ENCODE results near the gene KANSL1L.
A peak's percentile ranks its signal among the peaks of the same experiment; 100 is the strongest.
"Not testable (repeated sequence)": the region's sequence is repeated elsewhere in the genome, so short reads cannot be mapped to it uniquely, and the experiment has no call there.

Gene KANSL1L

GRCh38 chr2:210177769-210178168 is 6.6 kb upstream of the KANSL1L start:
- DNase-seq = no peak

DNA sequence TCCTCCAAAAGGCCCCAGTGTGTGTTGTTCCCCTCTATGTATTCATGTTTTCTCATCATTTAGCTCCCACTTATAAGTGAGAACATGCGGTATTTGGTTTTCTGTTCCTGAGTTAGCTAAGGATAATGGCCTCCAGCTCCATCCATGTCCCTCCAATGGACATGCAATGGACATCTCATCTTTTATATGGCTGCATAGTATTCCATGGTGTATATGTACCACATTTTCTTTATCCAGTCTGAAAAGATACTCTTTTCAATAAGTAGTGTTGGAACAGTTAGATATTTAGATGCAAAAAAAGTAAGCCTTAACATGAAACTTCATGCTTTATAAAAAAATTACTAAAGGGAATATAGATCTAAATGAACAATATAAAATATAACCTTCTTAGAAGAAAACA is 5.9 kb upstream of the KANSL1L start:
- DNase-seq = not testable (repeated sequence)

DNA sequence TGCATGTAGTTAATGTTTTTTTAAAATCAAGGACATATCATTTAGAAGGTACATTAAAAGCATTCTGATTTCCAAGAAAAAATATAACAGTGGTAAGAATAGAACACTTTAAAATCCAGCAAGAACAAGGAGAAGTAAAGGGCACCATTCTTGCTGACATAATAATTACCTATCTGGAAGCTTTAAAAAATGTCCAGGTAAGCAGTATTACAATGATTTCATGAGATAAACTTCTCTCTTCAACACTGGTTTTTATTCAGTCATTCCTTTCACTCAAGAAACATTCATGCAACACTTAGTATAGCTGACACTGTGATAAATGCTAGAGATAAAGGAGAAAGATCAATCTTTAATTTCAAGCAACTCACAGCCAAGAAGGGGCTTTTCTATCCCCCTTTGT is 2.9 kb upstream of the KANSL1L start:
- no peak for DNase-seq

DNA sequence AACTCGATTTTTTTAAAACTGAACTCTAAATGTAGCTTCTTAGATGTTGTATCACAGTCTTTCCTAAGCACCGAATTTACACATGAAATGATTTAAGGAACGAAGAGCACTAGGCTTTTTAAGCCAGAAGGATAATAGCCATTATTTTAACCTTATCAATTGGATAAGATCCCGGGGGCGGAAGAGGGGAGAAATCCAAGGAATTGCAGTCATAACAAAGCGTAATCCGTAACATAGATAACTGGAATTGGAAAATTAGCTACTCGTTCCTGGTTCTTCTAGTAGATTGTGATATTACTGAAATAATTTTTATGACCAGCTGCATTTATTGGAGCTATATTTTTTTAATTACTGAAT is 988 bp upstream of the KANSL1L start:
- no peak for DNase-seq

GRCh38 chr2:210170446-210171303 is 534 bp downstream of the KANSL1L start:
- DNase-seq = peak; percentile 97

- DNase-seq = no peak
Measured at GRCh38 chr2:210170196-210170445, 1.1 kb downstream of the KANSL1L start.

DNA sequence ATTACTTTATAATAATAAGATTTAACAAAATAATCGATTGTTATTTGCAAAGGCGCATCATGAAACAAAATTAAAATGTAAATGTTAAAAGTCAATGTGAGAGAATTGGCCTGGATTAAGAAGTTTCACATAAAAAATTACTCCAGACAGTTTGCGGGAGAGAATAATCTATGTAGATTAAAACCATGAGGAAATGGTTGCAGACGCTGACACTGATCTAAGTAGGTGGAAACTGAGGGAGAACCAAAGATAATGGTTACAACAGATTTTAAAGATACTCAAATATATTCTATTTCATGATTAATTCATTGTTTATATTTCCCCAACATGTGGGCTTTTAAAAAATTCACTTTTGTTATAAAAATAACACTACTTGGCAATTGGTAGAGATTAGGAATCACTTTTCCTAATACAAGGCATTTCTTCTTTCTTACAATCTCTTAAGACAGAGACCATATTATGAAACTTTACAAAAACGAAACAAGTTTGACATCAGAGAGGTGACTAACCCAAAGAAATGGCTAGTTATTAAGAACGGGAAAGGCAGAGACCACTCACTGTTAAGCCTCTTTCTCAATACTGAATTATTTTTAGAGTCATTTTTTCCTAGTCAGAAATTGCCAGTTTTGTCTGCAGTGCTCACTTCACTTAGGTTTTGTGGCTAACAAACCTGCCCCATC is 1.6 kb downstream of the KANSL1L start:
- DNase-seq = no peak

GRCh38 chr2:210167227-210167626 is 4.0 kb downstream of the KANSL1L start:
- DNase-seq = no peak

DNA sequence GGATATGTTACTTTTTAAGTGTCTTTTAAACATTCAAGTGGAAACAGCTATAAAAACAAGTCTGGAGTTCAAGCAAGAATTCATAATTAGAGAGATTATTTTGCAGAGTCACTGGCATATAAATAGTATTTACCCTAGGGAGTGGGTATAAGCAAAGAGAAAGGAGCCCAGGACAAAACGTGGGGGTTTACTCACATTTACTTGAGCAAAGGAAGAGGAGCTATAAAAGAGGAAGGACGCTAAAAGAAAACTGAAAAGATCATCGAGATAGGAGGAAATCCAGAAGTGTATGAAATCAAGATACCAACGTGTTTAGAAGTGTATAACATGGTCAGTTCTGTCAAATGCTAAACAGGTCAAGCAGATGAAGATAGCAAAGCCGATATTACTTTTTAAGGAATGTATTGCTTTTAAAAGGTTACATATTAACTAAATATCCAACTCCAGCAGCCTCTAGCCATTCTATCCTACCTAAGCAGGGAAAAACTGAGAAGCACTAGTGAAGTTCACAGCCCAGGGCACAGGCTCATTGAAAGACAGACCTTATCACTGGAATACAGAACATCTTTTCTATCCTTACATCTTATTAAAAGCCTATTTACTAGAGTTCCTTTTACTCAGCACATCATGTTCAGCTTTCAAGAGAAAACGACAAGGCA is 8.6 kb downstream of the KANSL1L start:
- no peak for DNase-seq

GRCh38 chr2:210159059-210159458 is 12.2 kb downstream of the KANSL1L start:
- no peak for DNase-seq

GRCh38 chr2:210158236-210158635 is 13.0 kb downstream of the KANSL1L start:
- DNase-seq = no peak

DNA sequence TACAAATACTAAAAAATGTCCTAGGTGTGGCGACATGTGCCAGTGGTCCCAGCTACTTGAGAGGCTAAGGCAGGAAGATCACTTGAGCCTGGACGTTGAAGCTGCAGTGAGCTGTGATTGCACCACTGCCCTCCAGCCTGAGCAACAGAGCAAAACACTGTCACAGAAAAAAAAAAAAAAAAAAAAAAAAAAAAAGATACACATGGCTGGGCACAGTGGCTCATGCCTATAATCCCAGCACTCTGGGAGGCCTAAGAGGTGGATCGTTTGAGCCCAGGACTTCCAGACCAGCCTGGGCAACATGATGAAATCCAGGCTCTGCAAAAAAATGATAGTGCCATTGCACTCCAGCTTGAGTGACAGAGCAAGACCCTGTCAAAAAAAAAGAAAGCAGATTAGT is 13.7 kb downstream of the KANSL1L start:
- no peak for DNase-seq

GRCh38 chr2:210147614-210148013 is 23.6 kb downstream of the KANSL1L start:
- DNase-seq = no peak

DNA sequence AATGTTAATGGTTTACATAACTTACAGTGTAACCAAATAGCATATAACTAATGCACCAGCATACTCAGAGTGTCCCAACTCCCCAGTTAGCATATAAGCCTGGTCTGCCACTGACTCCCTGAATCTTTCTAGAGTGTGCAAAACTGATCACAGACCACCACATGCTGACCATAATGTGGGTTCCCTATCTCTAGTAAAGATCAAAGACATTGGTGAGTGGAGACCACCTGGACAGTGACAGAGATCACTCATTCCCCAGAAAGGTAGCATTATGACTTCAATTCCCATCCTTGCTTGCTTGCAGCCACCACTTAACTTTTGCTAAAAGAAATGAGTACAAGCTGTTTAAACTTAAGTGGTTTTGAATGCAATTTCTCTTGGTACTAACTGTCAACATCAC is 39.0 kb downstream of the KANSL1L start:
- no peak for DNase-seq

DNA sequence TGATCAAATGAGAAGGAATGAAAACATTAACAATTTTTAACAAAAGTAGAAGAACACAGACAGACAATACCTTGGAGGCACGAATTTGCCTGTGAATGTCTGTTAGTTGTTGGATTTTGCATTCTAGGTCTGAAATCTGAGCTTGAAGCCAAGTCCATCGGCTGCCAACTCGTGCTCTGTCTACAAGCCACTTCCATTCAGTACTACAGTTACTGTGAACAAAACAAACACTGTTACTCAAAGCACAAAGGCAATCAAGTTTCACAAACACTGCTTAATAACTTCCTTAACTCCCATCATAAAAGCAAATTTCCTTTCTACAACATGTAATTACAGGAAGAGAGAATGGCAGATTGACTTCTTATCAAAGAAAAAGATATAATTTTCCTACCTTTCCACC is 42.2 kb downstream of the KANSL1L start:
- DNase-seq = no peak

DNA sequence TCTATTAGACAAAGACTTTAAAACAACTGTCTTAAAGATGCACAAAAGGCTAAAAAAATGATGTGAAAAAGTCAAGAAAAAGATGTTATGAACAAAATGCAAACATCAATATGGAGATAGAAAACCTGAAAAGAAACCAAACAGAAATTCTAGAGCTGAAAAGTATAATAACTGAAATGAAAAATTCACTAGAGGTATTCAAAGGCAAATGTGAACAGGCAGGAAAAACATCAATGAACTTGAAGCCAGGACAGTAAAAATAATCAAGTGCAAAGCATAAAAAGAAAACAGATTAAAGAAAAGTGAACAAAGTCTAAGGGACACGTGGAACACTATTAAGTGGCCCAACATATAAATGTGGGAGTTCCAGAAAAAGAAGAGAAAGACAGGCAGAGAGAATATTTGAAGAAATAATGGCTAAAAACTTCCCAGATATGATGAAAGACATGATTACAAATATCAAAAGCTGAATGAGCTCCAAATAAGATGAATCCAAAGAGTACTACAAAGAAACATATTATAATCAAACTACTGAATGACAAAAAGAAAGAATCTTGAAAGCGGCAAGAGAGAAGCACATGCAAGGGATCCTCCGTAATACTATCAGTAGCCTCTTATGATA is 57.5 kb downstream of the KANSL1L start:
- no peak for DNase-seq

- DNase-seq = no peak
Measured at GRCh38 chr2:210112871-210113270, 58.3 kb downstream of the KANSL1L start.

- no peak for DNase-seq
Measured at GRCh38 chr2:210099940-210100339, 71.3 kb downstream of the KANSL1L start.

GRCh38 chr2:210094787-210095186 is 76.4 kb downstream of the KANSL1L start:
- DNase-seq = no peak

DNA sequence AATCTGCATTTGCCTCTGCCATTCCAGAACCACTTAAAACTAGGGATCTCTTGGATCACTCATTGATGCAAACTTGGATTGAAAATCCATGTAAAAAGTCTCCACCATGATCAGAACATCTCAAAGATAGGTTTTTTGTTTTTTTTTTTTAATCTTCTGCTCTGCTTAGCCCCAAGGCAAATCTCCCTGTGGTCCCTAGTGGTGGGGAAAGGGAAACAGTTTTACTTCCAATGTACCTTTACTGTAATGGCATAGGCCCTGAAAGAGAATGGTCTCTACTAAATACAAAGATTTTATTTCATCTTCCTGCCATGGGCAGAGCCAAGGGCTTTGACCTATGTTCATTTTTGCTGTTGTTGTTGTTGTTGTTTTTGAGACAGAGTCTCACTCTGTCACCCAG is 78.4 kb downstream of the KANSL1L start:
- no peak for DNase-seq

- DNase-seq = no peak
Measured at GRCh38 chr2:210086930-210087329, 84.3 kb downstream of the KANSL1L start.

DNA sequence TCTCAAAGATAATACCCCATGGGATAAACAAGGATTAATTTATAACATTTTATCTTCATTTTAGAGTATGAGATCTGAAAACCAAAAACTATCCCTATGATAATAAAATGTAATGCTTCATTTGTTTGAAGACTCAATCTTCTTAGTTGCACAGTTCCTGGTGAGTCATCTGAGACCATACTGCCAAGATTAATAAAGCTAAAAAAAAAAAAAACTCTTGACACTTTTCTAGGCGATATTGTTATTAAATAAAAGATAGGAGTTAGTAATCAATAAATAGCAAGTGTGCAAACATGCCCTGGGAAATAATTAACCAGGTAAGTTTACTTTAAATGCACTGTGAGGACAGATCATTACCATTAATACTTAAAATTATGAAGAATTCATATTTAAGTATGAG is 84.9 kb downstream of the KANSL1L start:
- no peak for DNase-seq

- DNase-seq = no peak
Measured at GRCh38 chr2:210072922-210073509, 98.2 kb downstream of the KANSL1L start.

- DNase-seq = no peak
Measured at GRCh38 chr2:210072493-210072892, 98.7 kb downstream of the KANSL1L start.
